ENCODE results near the gene SLC22A23. TPM values are rescaled to one million over a fixed set of nuclear protein-coding genes. Genes with fewer than 3 reads are reported as not detected.
A peak's percentile ranks its signal among the peaks of the same experiment; 100 is the strongest.

Gene SLC22A23
- polyA plus RNA-seq, 1 donor (not counting 4 experiments of a cell fraction or from before 2014, with no cell fraction given): 4.3 TPM

GRCh38 chr6:3453413-3454272 lies 3.2 kb downstream of the SLC22A23 start:
- no peak for TF ChIP-seq CTCF (optimal IDR thresholded peaks at IDR 0.05 in 1 of 3, IDR thresholded peaks at IDR 0.05 in 1 of 3, conservative IDR thresholded peaks at IDR 0.05 in 1 of 3; ENCODE audit: extremely low read depth in 1 of 3, insufficient read depth in 2 of 3, low read length in 3 of 3)
- TF ChIP-seq EZH2 (IDR thresholded peaks at IDR 0.05; ENCODE audit: low read length): no peak
- no peaks in the 10 kb centered on the region for H3K27me3 ChIP-seq (ENCODE audit: control insufficient read depth, extremely low read depth, insufficient read depth, low read length)
- H4K20me1 ChIP-seq (ENCODE audit: control insufficient read depth, extremely low read depth, insufficient read depth, low read length): no peaks in the 10 kb centered on the region
- no peak overlapping the region for H3K9ac ChIP-seq (ENCODE audit: control insufficient read depth, extremely low read depth, insufficient read depth, low read length)
- no peak overlapping the region for H3K27ac ChIP-seq (ENCODE audit: control insufficient read depth, insufficient read depth, low read length)
- peaks cover 27% of the 10 kb centered on the region for H3K4me1 ChIP-seq (ENCODE audit: control insufficient read depth, extremely low read depth, insufficient read depth, low read length)
- H3K79me2 ChIP-seq (ENCODE audit: control insufficient read depth, insufficient read depth, low read length): peaks cover 3% of the 10 kb centered on the region
- no peak for FAIRE-seq
- H3K36me3 ChIP-seq (ENCODE audit: control insufficient read depth in 2 of 2, extremely low read depth in 1 of 2, insufficient read depth in 2 of 2, low read length in 2 of 2): no peaks in the 10 kb centered on the region
- no peak for DNase-seq (ENCODE audit: low read depth, low spot score)
- H3K9me3 ChIP-seq (ENCODE audit: control insufficient read depth, low read depth, low read length): no peaks in the 10 kb centered on the region
- H2AFZ ChIP-seq (ENCODE audit: control insufficient read depth, low read length): no peak overlapping the region
- dilution Hi-C loops (cut with MboI; ENCODE audit: extremely low pct_ligation_motif_present, low sequenced_read_pairs): no loop called here
- H3K4me2 ChIP-seq (ENCODE audit: control insufficient read depth, extremely low read depth, insufficient read depth, low read depth, low read length): peak overlapping the region; percentile 91
- H3K9me1 ChIP-seq (ENCODE audit: control insufficient read depth, extremely low read depth, insufficient read depth, low read length): no peaks in the 10 kb centered on the region
- H3K4me3 ChIP-seq (ENCODE audit: control insufficient read depth in 2 of 3, extremely low read depth in 1 of 3, insufficient read depth in 2 of 3, low read depth in 1 of 3, low read length in 3 of 3): peak overlapping the region in 1 of 3 experiments; percentile 73

GRCh38 chr6:3451498-3451897 lies 5.4 kb downstream of the SLC22A23 start:
- Histone ChIP-seq H3K9me3 (ENCODE audit: control insufficient read depth, low read depth, low read length) (no peaks in the 10 kb centered on the region), H2AFZ (ENCODE audit: control insufficient read depth, low read length) (no peak overlapping the region), H3K9ac (ENCODE audit: control insufficient read depth, extremely low read depth, insufficient read depth, low read length) (no peak overlapping the region), H3K36me3 (ENCODE audit: control insufficient read depth in 2 of 2, extremely low read depth in 1 of 2, insufficient read depth in 2 of 2, low read length in 2 of 2) (no peaks in the 10 kb centered on the region), H3K4me1 (ENCODE audit: control insufficient read depth, extremely low read depth, insufficient read depth, low read length) (peaks cover 21% of the 10 kb centered on the region), H3K79me2 (ENCODE audit: control insufficient read depth, insufficient read depth, low read length) (peaks cover 3% of the 10 kb centered on the region), H3K4me3 (ENCODE audit: control insufficient read depth in 2 of 3, extremely low read depth in 1 of 3, insufficient read depth in 2 of 3, low read depth in 1 of 3, low read length in 3 of 3) (no peak overlapping the region), H3K9me1 (ENCODE audit: control insufficient read depth, extremely low read depth, insufficient read depth, low read length) (no peaks in the 10 kb centered on the region), H3K27ac (ENCODE audit: control insufficient read depth, insufficient read depth, low read length) (no peak overlapping the region), H3K27me3 (ENCODE audit: control insufficient read depth, extremely low read depth, insufficient read depth, low read length) (no peaks in the 10 kb centered on the region), H3K4me2 (ENCODE audit: control insufficient read depth, extremely low read depth, insufficient read depth, low read depth, low read length) (no peak overlapping the region), H4K20me1 (ENCODE audit: control insufficient read depth, extremely low read depth, insufficient read depth, low read length) (no peaks in the 10 kb centered on the region)
- DNase-seq (ENCODE audit: low read depth, low spot score) (no peak), FAIRE-seq (no peak)
- TF ChIP-seq CTCF (optimal IDR thresholded peaks at IDR 0.05 in 1 of 3, IDR thresholded peaks at IDR 0.05 in 1 of 3, conservative IDR thresholded peaks at IDR 0.05 in 1 of 3; ENCODE audit: extremely low read depth in 1 of 3, insufficient read depth in 2 of 3, low read length in 3 of 3) (no peak), EZH2 (IDR thresholded peaks at IDR 0.05; ENCODE audit: low read length) (no peak)
- dilution Hi-C loops (cut with MboI; ENCODE audit: extremely low pct_ligation_motif_present, low sequenced_read_pairs): no loop called here

Measured in keratinocyte (primary cell).